ENCODE measurements around the gene ADGRL3.
"Not testable (repeated sequence)": the region's sequence is repeated elsewhere in the genome, so short reads cannot be mapped to it uniquely, and the experiment has no call there.

The ADGRL3 gene

DNA sequence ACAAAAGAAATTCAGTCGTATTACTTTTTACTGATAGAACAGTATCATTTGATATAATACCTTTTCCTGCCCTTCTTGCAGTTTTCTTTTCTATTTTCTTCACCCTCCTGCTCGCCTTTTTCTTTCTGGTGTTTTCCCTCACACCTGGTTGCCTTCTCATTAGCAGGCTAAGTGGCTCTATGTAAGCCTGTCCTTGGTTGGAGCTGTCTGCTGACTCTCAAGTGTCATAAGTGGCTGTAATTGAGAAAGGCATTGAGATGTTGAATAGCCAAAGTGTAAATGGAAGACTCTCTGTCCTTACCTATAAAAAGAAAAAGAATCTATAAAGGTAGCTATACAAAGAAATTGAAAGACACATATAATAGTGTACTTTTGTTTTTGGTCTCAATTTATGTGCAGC lies 180.7 kb downstream of the ADGRL3 start (continued):
- no peak for TF ChIP-seq POU6F1 (CRISPR knock-in tag; IDR thresholded peaks at IDR 0.05; ENCODE audit: borderline replicate concordance, low read depth)
- TF ChIP-seq OSR1 (CRISPR knock-in tag; IDR thresholded peaks at IDR 0.05): no peak
- TF ChIP-seq ZNF8 (CRISPR knock-in tag; IDR thresholded peaks at IDR 0.05): no peak
- TF ChIP-seq ZNF565 (CRISPR knock-in tag; conservative IDR thresholded peaks at IDR 0.05; ENCODE audit: low read depth): no peak
- no peak for TF ChIP-seq ZFP3 (CRISPR knock-in tag; IDR thresholded peaks at IDR 0.05)
- no peak for TF ChIP-seq PPARA (CRISPR knock-in tag; IDR thresholded peaks at IDR 0.05; ENCODE audit: borderline replicate concordance)
- TF ChIP-seq, protein P1, sequence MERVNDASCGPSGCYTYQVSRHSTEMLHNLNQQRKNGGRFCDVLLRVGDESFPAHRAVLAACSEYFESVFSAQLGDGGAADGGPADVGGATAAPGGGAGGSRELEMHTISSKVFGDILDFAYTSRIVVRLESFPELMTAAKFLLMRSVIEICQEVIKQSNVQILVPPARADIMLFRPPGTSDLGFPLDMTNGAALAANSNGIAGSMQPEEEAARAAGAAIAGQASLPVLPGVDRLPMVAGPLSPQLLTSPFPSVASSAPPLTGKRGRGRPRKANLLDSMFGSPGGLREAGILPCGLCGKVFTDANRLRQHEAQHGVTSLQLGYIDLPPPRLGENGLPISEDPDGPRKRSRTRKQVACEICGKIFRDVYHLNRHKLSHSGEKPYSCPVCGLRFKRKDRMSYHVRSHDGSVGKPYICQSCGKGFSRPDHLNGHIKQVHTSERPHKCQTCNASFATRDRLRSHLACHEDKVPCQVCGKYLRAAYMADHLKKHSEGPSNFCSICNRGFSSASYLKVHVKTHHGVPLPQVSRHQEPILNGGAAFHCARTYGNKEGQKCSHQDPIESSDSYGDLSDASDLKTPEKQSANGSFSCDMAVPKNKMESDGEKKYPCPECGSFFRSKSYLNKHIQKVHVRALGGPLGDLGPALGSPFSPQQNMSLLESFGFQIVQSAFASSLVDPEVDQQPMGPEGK (CRISPR knock-in tag; IDR thresholded peaks at IDR 0.05; ENCODE audit: borderline replicate concordance): no peak
- TF ChIP-seq ARNTL (CRISPR knock-in tag; IDR thresholded peaks at IDR 0.05; ENCODE audit: borderline replicate concordance, low read depth): no peak
- no peak for TF ChIP-seq ZC3H10 (CRISPR knock-in tag; IDR thresholded peaks at IDR 0.05)
- TF ChIP-seq SNAI2 (CRISPR knock-in tag; IDR thresholded peaks at IDR 0.05): no peak

DNA sequence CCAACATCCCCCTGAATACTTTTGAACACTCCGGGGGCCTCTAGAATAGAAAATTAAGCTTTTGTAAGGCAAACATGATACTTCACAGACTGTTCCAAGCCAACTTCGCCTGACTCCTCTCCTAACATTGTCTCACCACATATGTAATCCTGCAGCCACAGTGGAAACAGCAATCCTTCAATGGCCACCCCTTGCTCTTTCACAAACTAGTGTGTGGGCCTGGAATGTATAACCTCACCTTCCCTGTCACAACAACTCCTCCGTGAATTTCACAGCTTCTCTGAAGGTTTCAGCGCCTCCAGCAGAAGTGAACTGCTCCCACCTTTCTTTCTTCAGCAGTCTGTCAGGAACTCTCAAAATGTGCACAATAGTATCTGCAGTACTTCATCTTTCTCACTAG lies 185.1 kb downstream of the ADGRL3 start:
- no peak for ATAC-seq
- no peak for TF ChIP-seq ZNF565 (CRISPR knock-in tag; conservative IDR thresholded peaks at IDR 0.05; ENCODE audit: low read depth)
- TF ChIP-seq TCF4 (CRISPR knock-in tag; IDR thresholded peaks at IDR 0.05; ENCODE audit: borderline replicate concordance): no peak
- no peak for TF ChIP-seq PPARA (CRISPR knock-in tag; IDR thresholded peaks at IDR 0.05; ENCODE audit: borderline replicate concordance)
- no peak for TF ChIP-seq RARB (CRISPR knock-in tag; IDR thresholded peaks at IDR 0.05)
- TF ChIP-seq BACH2 (CRISPR knock-in tag; IDR thresholded peaks at IDR 0.05; ENCODE audit: borderline replicate concordance): no peak
- no peak for TF ChIP-seq ZC3H10 (CRISPR knock-in tag; IDR thresholded peaks at IDR 0.05)
- no peak for TF ChIP-seq ZFP3 (CRISPR knock-in tag; IDR thresholded peaks at IDR 0.05)
- TF ChIP-seq GLIS3 (CRISPR knock-in tag; IDR thresholded peaks at IDR 0.05): no peak
- TF ChIP-seq SNAI2 (CRISPR knock-in tag; IDR thresholded peaks at IDR 0.05): no peak
- TF ChIP-seq CREB5 (CRISPR knock-in tag; IDR thresholded peaks at IDR 0.05; ENCODE audit: low read depth): no peak
- no peak for TF ChIP-seq ESRRG (CRISPR knock-in tag; IDR thresholded peaks at IDR 0.05)
- no peak for TF ChIP-seq TOX (CRISPR knock-in tag; IDR thresholded peaks at IDR 0.05; ENCODE audit: borderline replicate concordance)
- TF ChIP-seq ZFP30 (CRISPR knock-in tag; IDR thresholded peaks at IDR 0.05): no peak
- no peak for TF ChIP-seq POU6F1 (CRISPR knock-in tag; IDR thresholded peaks at IDR 0.05; ENCODE audit: borderline replicate concordance, low read depth)

GRCh38 chr4:61387372-61387771 lies 187.2 kb downstream of the ADGRL3 start:
- ATAC-seq: not testable (repeated sequence)

DNA sequence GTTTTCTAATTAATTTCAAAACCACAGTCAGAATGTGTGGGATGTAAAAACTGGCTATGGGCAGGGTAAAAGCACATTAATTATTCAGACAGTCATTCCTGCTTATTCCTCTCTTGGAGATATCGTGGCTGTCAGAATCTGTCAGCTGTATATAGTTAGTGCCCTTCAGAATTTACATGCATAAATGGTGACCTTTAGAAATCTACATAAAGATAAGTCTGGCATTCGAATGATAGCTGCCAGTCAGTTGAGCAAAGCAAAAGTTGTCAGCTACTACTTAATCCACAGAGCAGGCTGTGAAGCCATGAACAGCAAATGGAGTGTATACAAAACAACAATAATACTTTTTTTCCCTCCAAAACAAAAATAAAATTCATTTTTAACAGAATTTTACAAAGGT lies 189.5 kb downstream of the ADGRL3 start:
- TF ChIP-seq ZFP3 (CRISPR knock-in tag; IDR thresholded peaks at IDR 0.05): no peak
- no peak for TF ChIP-seq ZNF565 (CRISPR knock-in tag; conservative IDR thresholded peaks at IDR 0.05; ENCODE audit: low read depth)
- no peak for TF ChIP-seq ZNF70 (CRISPR knock-in tag; IDR thresholded peaks at IDR 0.05)
- no peak for TF ChIP-seq BACH2 (CRISPR knock-in tag; IDR thresholded peaks at IDR 0.05; ENCODE audit: borderline replicate concordance)
- no peak for TF ChIP-seq PPARA (CRISPR knock-in tag; IDR thresholded peaks at IDR 0.05; ENCODE audit: borderline replicate concordance)
- no peak for TF ChIP-seq OSR1 (CRISPR knock-in tag; IDR thresholded peaks at IDR 0.05)
- TF ChIP-seq, protein P1 (CRISPR knock-in tag; IDR thresholded peaks at IDR 0.05; ENCODE audit: borderline replicate concordance): no peak
- no peak for TF ChIP-seq GLIS3 (CRISPR knock-in tag; IDR thresholded peaks at IDR 0.05)
- ATAC-seq: no peak
